ENCODE measurements around the gene APEH. TPM values are rescaled to one million over a fixed set of nuclear protein-coding genes. Genes with fewer than 3 reads are reported as not detected.
A peak's percentile ranks its signal among the peaks of the same experiment; 100 is the strongest.

APEH gene
- total RNA-seq, 3 donors from 2014 or later (not counting 1 experiment from before 2014, with no cell fraction given), result 62.8 to 95.7 (median 77.5) TPM

DNA sequence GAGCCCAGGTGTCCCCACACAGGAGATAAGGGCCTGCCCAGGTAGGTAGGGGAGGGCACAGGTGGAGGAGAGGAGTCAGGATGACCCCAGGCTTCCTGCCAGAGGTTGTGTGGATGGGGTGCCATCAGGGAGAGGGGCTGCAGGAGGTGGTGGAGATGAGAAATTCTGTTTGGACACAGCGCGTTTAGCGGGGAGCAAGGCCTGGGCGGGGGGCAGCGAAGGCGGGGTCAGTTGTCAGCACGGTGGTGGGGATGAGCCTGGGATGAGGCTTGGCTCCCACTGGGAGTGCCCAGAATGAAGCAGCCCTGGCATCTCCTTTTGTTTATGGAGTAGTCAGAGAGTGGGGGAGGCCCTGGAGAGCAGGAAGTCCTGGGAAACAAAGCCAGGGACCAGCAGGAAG lies 29.8 kb downstream of the APEH start:
- Mint-ChIP-seq H3K4me3 (no peak overlapping the region), H3K9me3 (no peaks in the 10 kb centered on the region), H3K27me3 (ENCODE audit: low read depth in 2 of 2) (no peaks in the 10 kb centered on the region), H3K27ac (peak overlapping the region in 1 of 2 donors; percentile 58), H3K36me3 (no peaks in the 10 kb centered on the region), H3K4me1 (peaks cover 0 to 7% of the 10 kb centered on the region in 2 donors)
- 97% methylated on average over 7 of the region's 7 CpGs for WGBS (ENCODE audit: insufficient coverage)
- TF ChIP-seq, protein P1, sequence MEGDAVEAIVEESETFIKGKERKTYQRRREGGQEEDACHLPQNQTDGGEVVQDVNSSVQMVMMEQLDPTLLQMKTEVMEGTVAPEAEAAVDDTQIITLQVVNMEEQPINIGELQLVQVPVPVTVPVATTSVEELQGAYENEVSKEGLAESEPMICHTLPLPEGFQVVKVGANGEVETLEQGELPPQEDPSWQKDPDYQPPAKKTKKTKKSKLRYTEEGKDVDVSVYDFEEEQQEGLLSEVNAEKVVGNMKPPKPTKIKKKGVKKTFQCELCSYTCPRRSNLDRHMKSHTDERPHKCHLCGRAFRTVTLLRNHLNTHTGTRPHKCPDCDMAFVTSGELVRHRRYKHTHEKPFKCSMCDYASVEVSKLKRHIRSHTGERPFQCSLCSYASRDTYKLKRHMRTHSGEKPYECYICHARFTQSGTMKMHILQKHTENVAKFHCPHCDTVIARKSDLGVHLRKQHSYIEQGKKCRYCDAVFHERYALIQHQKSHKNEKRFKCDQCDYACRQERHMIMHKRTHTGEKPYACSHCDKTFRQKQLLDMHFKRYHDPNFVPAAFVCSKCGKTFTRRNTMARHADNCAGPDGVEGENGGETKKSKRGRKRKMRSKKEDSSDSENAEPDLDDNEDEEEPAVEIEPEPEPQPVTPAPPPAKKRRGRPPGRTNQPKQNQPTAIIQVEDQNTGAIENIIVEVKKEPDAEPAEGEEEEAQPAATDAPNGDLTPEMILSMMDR (IDR thresholded peaks at IDR 0.05), result no peak
- ATAC-seq (no peak), DNase-seq (no peak)
- H3K36me3 ChIP-seq (ENCODE audit: control insufficient read depth, insufficient read depth, low read length), result peaks cover 37% of the 10 kb centered on the region
- H3K4me3 ChIP-seq (ENCODE audit: low read length), result no peak overlapping the region
- no peaks in the 10 kb centered on the region for H3K4me1 ChIP-seq (ENCODE audit: control insufficient read depth, insufficient read depth, low read length)
- intact Hi-C loops (cut with micrococcal nuclease), result loop anchor here (1.0 kb wide), 1 partner anchor 135 kb away; no protein-coding TSS in a partner anchor
- H3K9me3 ChIP-seq (ENCODE audit: control insufficient read depth, insufficient read depth, low read length), result no peaks in the 10 kb centered on the region
- H3K27ac ChIP-seq (ENCODE audit: low read length), result no peak overlapping the region
- no peaks in the 10 kb centered on the region for H3K27me3 ChIP-seq (ENCODE audit: control insufficient read depth, insufficient read depth, low read length)

DNA sequence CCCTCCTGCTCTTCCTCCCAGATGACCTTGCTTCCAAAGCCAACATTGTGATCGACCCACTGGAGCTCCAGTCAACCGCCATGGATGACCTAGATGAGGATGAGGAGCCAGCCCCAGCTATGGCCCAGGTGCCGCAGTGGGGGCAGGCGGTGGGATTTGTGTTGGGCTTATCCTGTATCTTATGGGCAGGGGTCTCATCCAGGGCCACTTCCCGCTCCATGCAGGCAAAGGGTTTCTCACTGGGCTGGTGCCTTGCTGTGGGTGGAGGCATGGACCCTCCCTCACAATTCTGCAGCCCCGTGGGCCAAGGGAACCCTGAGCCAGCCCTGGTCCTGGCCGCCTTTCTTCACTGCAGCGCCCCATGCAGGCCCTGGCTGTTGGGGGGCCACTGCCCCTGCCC lies 30.5 kb downstream of the APEH start:
- H3K4me3 Mint-ChIP-seq, result no peak overlapping the region
- Histone ChIP-seq H3K36me3 (ENCODE audit: control insufficient read depth, insufficient read depth, low read length) (peaks cover 32% of the 10 kb centered on the region), H3K4me3 (ENCODE audit: low read length) (no peak overlapping the region), H3K27ac (ENCODE audit: low read length) (no peak overlapping the region), H3K27me3 (ENCODE audit: control insufficient read depth, insufficient read depth, low read length) (no peaks in the 10 kb centered on the region), H3K9me3 (ENCODE audit: control insufficient read depth, insufficient read depth, low read length) (no peaks in the 10 kb centered on the region), H3K4me1 (ENCODE audit: control insufficient read depth, insufficient read depth, low read length) (no peaks in the 10 kb centered on the region)
- no peaks in the 10 kb centered on the region for H3K27me3 Mint-ChIP-seq (ENCODE audit: low read depth in 2 of 2)
- H3K36me3 Mint-ChIP-seq, result no peaks in the 10 kb centered on the region
- whole genome bisulfite sequencing (ENCODE audit: insufficient coverage), result 97% methylated on average over 8 of the region's 8 CpGs
- H3K4me1 Mint-ChIP-seq, result peaks cover 0 to 7% of the 10 kb centered on the region in 2 donors
- ATAC-seq, result no peak
- TF ChIP-seq, protein P1 (IDR thresholded peaks at IDR 0.05), result no peak
- no peak overlapping the region for H3K27ac Mint-ChIP-seq
- no peaks in the 10 kb centered on the region for H3K9me3 Mint-ChIP-seq
- DNase-seq, result no peak
- intact Hi-C loops (cut with micrococcal nuclease), result no loop called here

DNA sequence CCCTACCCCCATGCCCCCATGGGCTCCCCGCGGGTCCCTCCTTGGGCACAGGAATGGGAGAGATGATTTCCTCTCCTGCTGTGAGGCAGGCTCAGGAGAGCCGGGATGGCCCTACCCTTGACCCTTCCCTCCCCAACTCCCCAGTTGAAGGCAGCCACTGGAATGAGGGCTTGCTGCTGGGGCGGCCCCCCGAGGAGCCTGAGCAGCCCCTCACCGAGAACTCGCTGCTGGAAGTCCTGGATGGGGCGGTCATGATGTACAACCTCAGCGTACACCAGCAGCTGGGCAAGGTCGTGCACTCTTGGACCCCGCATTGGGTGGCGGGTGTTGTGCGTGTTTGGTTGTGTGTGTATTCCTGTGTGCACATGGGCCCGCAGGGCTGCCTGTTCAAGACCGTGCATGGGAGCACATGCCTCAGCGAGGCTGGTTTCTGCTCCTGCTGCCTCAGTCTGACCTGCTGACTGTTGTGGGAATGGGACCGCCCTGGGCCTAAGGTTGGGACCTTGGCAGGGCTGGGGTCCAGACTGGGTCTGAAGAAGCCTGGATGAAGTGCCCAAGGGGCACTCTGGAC lies 31.3 kb downstream of the APEH start:
- ATAC-seq (no peak), DNase-seq (no peak)
- intact Hi-C loops (cut with micrococcal nuclease), result no loop called here
- H3K36me3 ChIP-seq (ENCODE audit: control insufficient read depth, insufficient read depth, low read length), result peaks cover 24% of the 10 kb centered on the region
- TF ChIP-seq, protein P1 (IDR thresholded peaks at IDR 0.05), result no peak
- Mint-ChIP-seq H3K4me1 (peaks cover 0 to 7% of the 10 kb centered on the region in 2 donors), H3K4me3 (no peak overlapping the region), H3K36me3 (no peaks in the 10 kb centered on the region), H3K9me3 (no peaks in the 10 kb centered on the region), H3K27me3 (ENCODE audit: low read depth in 2 of 2) (no peaks in the 10 kb centered on the region), H3K27ac (no peak overlapping the region)
- H3K4me1 ChIP-seq (ENCODE audit: control insufficient read depth, insufficient read depth, low read length), result no peaks in the 10 kb centered on the region
- H3K27me3 ChIP-seq (ENCODE audit: control insufficient read depth, insufficient read depth, low read length), result no peaks in the 10 kb centered on the region
- WGBS (ENCODE audit: insufficient coverage), result 98% methylated on average over 15 of the region's 17 CpGs
- H3K9me3 ChIP-seq (ENCODE audit: control insufficient read depth, insufficient read depth, low read length), result no peaks in the 10 kb centered on the region
- no peak overlapping the region for H3K4me3 ChIP-seq (ENCODE audit: low read length)
- no peak overlapping the region for H3K27ac ChIP-seq (ENCODE audit: low read length)

Data from natural killer cell (primary cell).